ENCODE data around the gene RDH13. TPM values are rescaled to one million over a fixed set of nuclear protein-coding genes. Genes with fewer than 3 reads are reported as not detected.

RDH13 gene
- polyA plus RNA-seq, 1 of the 3 experiments (the other 2 are of a cell fraction) = 9.6 TPM

GRCh38 chr19:55105237-55105636 lies 42.3 kb upstream of the RDH13 start:
- TF ChIP-seq TCF12 (IDR thresholded peaks at IDR 0.05) (no peak), SIN3A (IDR thresholded peaks at IDR 0.05; ENCODE audit: borderline replicate concordance, low read depth, low read length) (no peak), EZH2phosphoT487 (IDR thresholded peaks at IDR 0.05; ENCODE audit: borderline replicate concordance, low read depth) (no peak), POLR2AphosphoS5 (IDR thresholded peaks at IDR 0.05; ENCODE audit: low read depth, low read length) (no peak), FOXM1 (IDR thresholded peaks at IDR 0.05; ENCODE audit: low read depth) (no peak), EP300 (IDR thresholded peaks at IDR 0.05; ENCODE audit: borderline replicate concordance in 1 of 2, low read depth in 1 of 2, low read length in 1 of 2) (no peak), JUND (IDR thresholded peaks at IDR 0.05) (no peak), SMC3 (IDR thresholded peaks at IDR 0.05; ENCODE audit: low read depth, low read length) (no peak), RAD21 (IDR thresholded peaks at IDR 0.05; ENCODE audit: low read length) (no peak), RFX5 (IDR thresholded peaks at IDR 0.05; ENCODE audit: low read length) (no peak), MEF2A (IDR thresholded peaks at IDR 0.05; ENCODE audit: borderline replicate concordance, low read depth) (no peak), GABPA (IDR thresholded peaks at IDR 0.05; ENCODE audit: low read depth) (no peak)
- TF ChIP-seq, protein P1, sequence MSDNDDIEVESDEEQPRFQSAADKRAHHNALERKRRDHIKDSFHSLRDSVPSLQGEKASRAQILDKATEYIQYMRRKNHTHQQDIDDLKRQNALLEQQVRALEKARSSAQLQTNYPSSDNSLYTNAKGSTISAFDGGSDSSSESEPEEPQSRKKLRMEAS (IDR thresholded peaks at IDR 0.05; ENCODE audit: low read depth) = no peak
- TF ChIP-seq, protein P2, sequence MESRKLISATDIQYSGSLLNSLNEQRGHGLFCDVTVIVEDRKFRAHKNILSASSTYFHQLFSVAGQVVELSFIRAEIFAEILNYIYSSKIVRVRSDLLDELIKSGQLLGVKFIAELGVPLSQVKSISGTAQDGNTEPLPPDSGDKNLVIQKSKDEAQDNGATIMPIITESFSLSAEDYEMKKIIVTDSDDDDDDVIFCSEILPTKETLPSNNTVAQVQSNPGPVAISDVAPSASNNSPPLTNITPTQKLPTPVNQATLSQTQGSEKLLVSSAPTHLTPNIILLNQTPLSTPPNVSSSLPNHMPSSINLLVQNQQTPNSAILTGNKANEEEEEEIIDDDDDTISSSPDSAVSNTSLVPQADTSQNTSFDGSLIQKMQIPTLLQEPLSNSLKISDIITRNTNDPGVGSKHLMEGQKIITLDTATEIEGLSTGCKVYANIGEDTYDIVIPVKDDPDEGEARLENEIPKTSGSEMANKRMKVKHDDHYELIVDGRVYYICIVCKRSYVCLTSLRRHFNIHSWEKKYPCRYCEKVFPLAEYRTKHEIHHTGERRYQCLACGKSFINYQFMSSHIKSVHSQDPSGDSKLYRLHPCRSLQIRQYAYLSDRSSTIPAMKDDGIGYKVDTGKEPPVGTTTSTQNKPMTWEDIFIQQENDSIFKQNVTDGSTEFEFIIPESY (IDR thresholded peaks at IDR 0.05; ENCODE audit: borderline replicate concordance, low read depth) = no peak
- TF ChIP-seq, protein P3, sequence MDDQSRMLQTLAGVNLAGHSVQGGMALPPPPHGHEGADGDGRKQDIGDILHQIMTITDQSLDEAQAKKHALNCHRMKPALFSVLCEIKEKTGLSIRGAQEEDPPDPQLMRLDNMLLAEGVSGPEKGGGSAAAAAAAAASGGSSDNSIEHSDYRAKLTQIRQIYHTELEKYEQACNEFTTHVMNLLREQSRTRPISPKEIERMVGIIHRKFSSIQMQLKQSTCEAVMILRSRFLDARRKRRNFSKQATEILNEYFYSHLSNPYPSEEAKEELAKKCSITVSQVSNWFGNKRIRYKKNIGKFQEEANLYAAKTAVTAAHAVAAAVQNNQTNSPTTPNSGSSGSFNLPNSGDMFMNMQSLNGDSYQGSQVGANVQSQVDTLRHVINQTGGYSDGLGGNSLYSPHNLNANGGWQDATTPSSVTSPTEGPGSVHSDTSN (IDR thresholded peaks at IDR 0.05) = no peak
- TF ChIP-seq, protein P4, sequence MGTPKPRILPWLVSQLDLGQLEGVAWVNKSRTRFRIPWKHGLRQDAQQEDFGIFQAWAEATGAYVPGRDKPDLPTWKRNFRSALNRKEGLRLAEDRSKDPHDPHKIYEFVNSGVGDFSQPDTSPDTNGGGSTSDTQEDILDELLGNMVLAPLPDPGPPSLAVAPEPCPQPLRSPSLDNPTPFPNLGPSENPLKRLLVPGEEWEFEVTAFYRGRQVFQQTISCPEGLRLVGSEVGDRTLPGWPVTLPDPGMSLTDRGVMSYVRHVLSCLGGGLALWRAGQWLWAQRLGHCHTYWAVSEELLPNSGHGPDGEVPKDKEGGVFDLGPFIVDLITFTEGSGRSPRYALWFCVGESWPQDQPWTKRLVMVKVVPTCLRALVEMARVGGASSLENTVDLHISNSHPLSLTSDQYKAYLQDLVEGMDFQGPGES (IDR thresholded peaks at IDR 0.05; ENCODE audit: low read depth, low read length) = no peak
- TF ChIP-seq, protein P5, sequence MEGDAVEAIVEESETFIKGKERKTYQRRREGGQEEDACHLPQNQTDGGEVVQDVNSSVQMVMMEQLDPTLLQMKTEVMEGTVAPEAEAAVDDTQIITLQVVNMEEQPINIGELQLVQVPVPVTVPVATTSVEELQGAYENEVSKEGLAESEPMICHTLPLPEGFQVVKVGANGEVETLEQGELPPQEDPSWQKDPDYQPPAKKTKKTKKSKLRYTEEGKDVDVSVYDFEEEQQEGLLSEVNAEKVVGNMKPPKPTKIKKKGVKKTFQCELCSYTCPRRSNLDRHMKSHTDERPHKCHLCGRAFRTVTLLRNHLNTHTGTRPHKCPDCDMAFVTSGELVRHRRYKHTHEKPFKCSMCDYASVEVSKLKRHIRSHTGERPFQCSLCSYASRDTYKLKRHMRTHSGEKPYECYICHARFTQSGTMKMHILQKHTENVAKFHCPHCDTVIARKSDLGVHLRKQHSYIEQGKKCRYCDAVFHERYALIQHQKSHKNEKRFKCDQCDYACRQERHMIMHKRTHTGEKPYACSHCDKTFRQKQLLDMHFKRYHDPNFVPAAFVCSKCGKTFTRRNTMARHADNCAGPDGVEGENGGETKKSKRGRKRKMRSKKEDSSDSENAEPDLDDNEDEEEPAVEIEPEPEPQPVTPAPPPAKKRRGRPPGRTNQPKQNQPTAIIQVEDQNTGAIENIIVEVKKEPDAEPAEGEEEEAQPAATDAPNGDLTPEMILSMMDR (IDR thresholded peaks at IDR 0.05) = no peak
- Histone ChIP-seq H3K4me1 (ENCODE audit: control insufficient read depth in 1 of 2, insufficient read depth in 2 of 2, low read depth in 1 of 2, low read length in 1 of 2) (no peaks in the 10 kb centered on the region), H3K9ac (no peak overlapping the region), H3K4me2 (no peak overlapping the region), H4K20me1 (ENCODE audit: insufficient read depth) (peaks cover 15% of the 10 kb centered on the region; the same call in 1 of the 2 replicates), H3F3A (replicated peaks; ENCODE audit: insufficient read depth) (no peaks in the 10 kb centered on the region), H3K4me3 (ENCODE audit: low read depth in 2 of 2, low read length in 1 of 2) (no peak overlapping the region), H3K27me3 (ENCODE audit: insufficient read depth) (no peaks in the 10 kb centered on the region), H3K36me3 (replicated peaks in 1 of 2; ENCODE audit: control insufficient read depth in 1 of 2, insufficient read depth in 2 of 2, low read length in 1 of 2) (peaks cover 18 to 26% of the 10 kb centered on the region in 2 experiments), H3K79me2 (ENCODE audit: insufficient read depth) (peaks cover 55% of the 10 kb centered on the region), H3K9me3 (no peaks in the 10 kb centered on the region), H3K27ac (ENCODE audit: low read depth in 2 of 2, low read length in 1 of 2) (no peak overlapping the region), H2AFZ (ENCODE audit: low read depth) (no peak overlapping the region), H3K9me2 (no peaks in the 10 kb centered on the region)
- ChIA-PET CTCF (interaction anchor here (2.1 kb wide), 1 partner anchor 16 kb away, joined by 15 read pairs; no protein-coding TSS in a partner anchor), POLR2A (no interaction called here)
- WGBS (ENCODE audit: low lambda C conversion rate) = 82% methylated on average over 2 of the region's 2 CpGs
- DNase-seq = no peak
